Measurements from ENCODE around the gene NAV1.

DNA sequence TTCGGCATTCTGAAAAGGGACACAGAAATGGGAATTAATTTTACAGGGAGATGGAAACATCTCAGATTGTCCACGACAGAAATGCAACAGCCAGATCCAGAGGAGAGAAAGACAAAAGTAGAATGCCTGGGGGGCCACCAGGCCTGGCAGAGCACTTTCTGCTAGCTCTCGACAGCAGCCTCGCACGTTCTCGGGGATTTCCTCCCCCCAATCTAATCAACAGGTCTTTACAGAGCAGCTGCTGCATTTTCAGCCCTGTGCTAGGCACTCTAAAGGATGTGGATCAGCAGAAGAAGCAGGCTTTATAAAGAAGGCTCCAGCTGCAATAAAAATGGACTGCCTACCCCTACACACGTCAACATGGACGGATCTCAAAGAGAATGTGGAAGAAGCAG is 42.6 kb upstream of the NAV1 start:
- TF ChIP-seq, protein P1, sequence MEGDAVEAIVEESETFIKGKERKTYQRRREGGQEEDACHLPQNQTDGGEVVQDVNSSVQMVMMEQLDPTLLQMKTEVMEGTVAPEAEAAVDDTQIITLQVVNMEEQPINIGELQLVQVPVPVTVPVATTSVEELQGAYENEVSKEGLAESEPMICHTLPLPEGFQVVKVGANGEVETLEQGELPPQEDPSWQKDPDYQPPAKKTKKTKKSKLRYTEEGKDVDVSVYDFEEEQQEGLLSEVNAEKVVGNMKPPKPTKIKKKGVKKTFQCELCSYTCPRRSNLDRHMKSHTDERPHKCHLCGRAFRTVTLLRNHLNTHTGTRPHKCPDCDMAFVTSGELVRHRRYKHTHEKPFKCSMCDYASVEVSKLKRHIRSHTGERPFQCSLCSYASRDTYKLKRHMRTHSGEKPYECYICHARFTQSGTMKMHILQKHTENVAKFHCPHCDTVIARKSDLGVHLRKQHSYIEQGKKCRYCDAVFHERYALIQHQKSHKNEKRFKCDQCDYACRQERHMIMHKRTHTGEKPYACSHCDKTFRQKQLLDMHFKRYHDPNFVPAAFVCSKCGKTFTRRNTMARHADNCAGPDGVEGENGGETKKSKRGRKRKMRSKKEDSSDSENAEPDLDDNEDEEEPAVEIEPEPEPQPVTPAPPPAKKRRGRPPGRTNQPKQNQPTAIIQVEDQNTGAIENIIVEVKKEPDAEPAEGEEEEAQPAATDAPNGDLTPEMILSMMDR (IDR thresholded peaks at IDR 0.05), result no peak
- TF ChIP-seq POLR2A (IDR thresholded peaks at IDR 0.05), result no peak

All from esophagus squamous epithelium (tissue), 4 donors.